Trophoblast cell (in vitro differentiated cells and primary cell): ENCODE data around the gene BRD2.
A peak's percentile ranks its signal among the peaks of the same experiment; 100 is the strongest.

Source experiments
- DNase-seq, 2 donors: peaks; one replicate each; pipeline ENCODE4 v3.0.0-alpha.2; 2016
- H2AFZ ChIP-seq: 2 replicates; pipeline ENCODE4 v1.6.1; 2013; ENCODE audit warnings: low read length, moderate library complexity, mild to moderate bottlenecking; ENCODE audit not compliant: insufficient read depth, poor library complexity
- H2AK5ac ChIP-seq: 2 replicates; pipeline ENCODE4 v1.6.1; 2013; ENCODE audit warnings: mild to moderate bottlenecking, low read length
- H2BK120ac ChIP-seq: 2 replicates; pipeline ENCODE4 v1.6.1; 2013; ENCODE audit warnings: low read length, mild to moderate bottlenecking, moderate library complexity; ENCODE audit not compliant: insufficient read depth, poor library complexity
- H2BK12ac ChIP-seq: 2 replicates; pipeline ENCODE4 v1.6.1; 2013; ENCODE audit warnings: mild to moderate bottlenecking, low read length, moderate library complexity
- H2BK5ac ChIP-seq: 2 replicates; pipeline ENCODE4 v1.6.1; 2013; ENCODE audit warnings: low read length, low read depth, moderate library complexity, mild to moderate bottlenecking; ENCODE audit not compliant: poor library complexity
- H3K14ac ChIP-seq: 2 replicates; pipeline ENCODE4 v1.6.1; 2013; ENCODE audit warnings: mild to moderate bottlenecking, low read length
- H3K18ac ChIP-seq: 2 replicates; pipeline ENCODE4 v1.6.1; 2013; ENCODE audit warnings: mild to moderate bottlenecking, low read length
- H3K23ac ChIP-seq: 2 replicates; pipeline ENCODE4 v1.6.1; 2013; ENCODE audit warnings: low read length
- H3K27ac ChIP-seq: 2 replicates; pipeline ENCODE4 v1.5.1; 2013; ENCODE audit warnings: low read depth, mild to moderate bottlenecking, inconsistent platforms, low read length, moderate library complexity
- H3K27me3 ChIP-seq: 2 replicates; pipeline ENCODE4 v1.6.1; 2013; ENCODE audit warnings: inconsistent platforms, mild to moderate bottlenecking, low read length, moderate library complexity; ENCODE audit not compliant: insufficient read depth
- H3K36me3 ChIP-seq, 2 experiments: 1 replicate in 1 of 2; 2 replicates in 1 of 2; pipeline ENCODE4 v1.6.1; 2013; ENCODE audit warnings: low read length in 2 of 2, mild to moderate bottlenecking in 2 of 2, moderate library complexity in 1 of 2; ENCODE audit not compliant: insufficient read depth in 2 of 2, control insufficient read depth in 1 of 2
- H3K4ac ChIP-seq: 2 replicates; pipeline ENCODE4 v1.6.1; 2013; ENCODE audit warnings: low read depth, mild to moderate bottlenecking, low read length, moderate library complexity
- H3K4me1 ChIP-seq, 2 experiments: 1 replicate in 1 of 2; 2 replicates in 1 of 2; pipeline ENCODE4 v1.6.1; 2013; ENCODE audit warnings: low read length in 2 of 2, mild to moderate bottlenecking in 2 of 2, moderate library complexity in 1 of 2; ENCODE audit not compliant: insufficient read depth in 2 of 2, control insufficient read depth in 1 of 2
- H3K4me2 ChIP-seq: 2 replicates; pipeline ENCODE4 v1.6.1; 2013; ENCODE audit warnings: inconsistent platforms, mild to moderate bottlenecking, low read length, moderate library complexity
- H3K4me3 ChIP-seq: 2 replicates; pipeline ENCODE4 v1.5.1; 2013; ENCODE audit warnings: mild to moderate bottlenecking, low read depth, low read length, inconsistent platforms
- H3K79me1 ChIP-seq: one replicate; pipeline ENCODE4 v1.6.1; 2013; ENCODE audit warnings: low read length
- H3K79me2 ChIP-seq: 2 replicates; pipeline ENCODE4 v1.6.1; 2013; ENCODE audit warnings: low read length, mild to moderate bottlenecking; ENCODE audit not compliant: control insufficient read depth, insufficient read depth, poor library complexity
- H3K9ac ChIP-seq: 2 replicates; pipeline ENCODE4 v1.6.1; 2013; ENCODE audit warnings: mild to moderate bottlenecking, low read length
- H3K9me3 ChIP-seq: 2 replicates; pipeline ENCODE4 v1.6.1; 2013; ENCODE audit warnings: low read depth, mild to moderate bottlenecking, control low read depth, inconsistent platforms, low read length; ENCODE audit not compliant: insufficient read depth
- H4K12ac ChIP-seq: 2 replicates; pipeline ENCODE4 v1.6.1; 2013; ENCODE audit warnings: low read depth, mild to moderate bottlenecking, low read length, moderate library complexity
- H4K8ac ChIP-seq: 2 replicates; pipeline ENCODE4 v1.6.1; 2013; ENCODE audit warnings: low read depth, mild to moderate bottlenecking, low read length, moderate library complexity
- H4K91ac ChIP-seq: one replicate; pipeline ENCODE4 v1.6.1; 2013; ENCODE audit warnings: low read depth, mild to moderate bottlenecking, low read length, moderate library complexity
- WGBS: extraction: QIAGEN DNeasy Blood & Tissue Kit; methylation state at CpG from one replicate; pipeline ENCODE4 v1.1.7; 2013; ENCODE audit warnings: missing lambda C conversion rate; ENCODE audit not compliant: insufficient read length, insufficient coverage; ENCODE audit errors: extremely low coverage; 5-methylcytosine and 5-hydroxymethylcytosine counted together

BRD2 gene

GRCh38 chr6:32932132-32932868, 36.1 kb upstream of the BRD2 start:
- Histone ChIP-seq H4K8ac (no peak overlapping the region), H3K18ac (no peak overlapping the region), H2BK12ac (no peak overlapping the region), H2AK5ac (no peak overlapping the region), H2AFZ (no peak overlapping the region), H3K27me3 (no peaks in the 10 kb centered on the region), H4K12ac (no peak overlapping the region), H3K4me2 (no peak overlapping the region), H3K23ac (no peak overlapping the region), H3K9me3 (no peaks in the 10 kb centered on the region), H3K27ac (no peak overlapping the region), H3K36me3 (no peaks in the 10 kb centered on the region), H2BK5ac (no peak overlapping the region), H2BK120ac (no peak overlapping the region), H3K79me2 (no peaks in the 10 kb centered on the region), H3K4me3 (no peak overlapping the region), H3K79me1 (no peaks in the 10 kb centered on the region), H4K91ac (no peak overlapping the region), H3K14ac (no peak overlapping the region), H3K4ac (no peak overlapping the region), H3K9ac (no peak overlapping the region), H3K4me1 (no peaks in the 10 kb centered on the region)
- no peak for DNase-seq
- WGBS: no CpG with 5 or more reads among the region's 7 CpGs

GRCh38 chr6:32933661-32934085, 34.7 kb upstream of the BRD2 start:
- Histone ChIP-seq H4K91ac (no peak overlapping the region), H3K27me3 (no peaks in the 10 kb centered on the region), H2BK12ac (no peak overlapping the region), H3K9me3 (no peaks in the 10 kb centered on the region), H3K27ac (no peak overlapping the region), H3K4me3 (no peak overlapping the region), H3K18ac (no peak overlapping the region), H3K36me3 (no peaks in the 10 kb centered on the region), H2AFZ (no peak overlapping the region), H3K4me2 (no peak overlapping the region), H2BK5ac (no peak overlapping the region), H2AK5ac (no peak overlapping the region), H3K79me2 (no peaks in the 10 kb centered on the region), H3K4me1 (no peaks in the 10 kb centered on the region), H3K4ac (no peak overlapping the region), H3K9ac (no peak overlapping the region), H3K79me1 (no peaks in the 10 kb centered on the region), H3K14ac (no peak overlapping the region), H3K23ac (no peak overlapping the region), H4K8ac (no peak overlapping the region), H4K12ac (no peak overlapping the region), H2BK120ac (no peak overlapping the region)
- WGBS: no CpG with 5 or more reads among the region's 3 CpGs
- DNase-seq: peak; percentile 66 to 85

- Histone ChIP-seq H3K14ac (no peak overlapping the region), H4K8ac (no peak overlapping the region), H4K12ac (no peak overlapping the region), H3K79me1 (no peaks in the 10 kb centered on the region), H4K91ac (no peak overlapping the region), H3K9me3 (no peaks in the 10 kb centered on the region), H3K4me2 (no peak overlapping the region), H2BK12ac (no peak overlapping the region), H3K27ac (no peak overlapping the region), H3K23ac (no peak overlapping the region), H2AFZ (no peak overlapping the region), H3K36me3 (no peaks in the 10 kb centered on the region), H3K4ac (no peak overlapping the region), H3K4me3 (no peak overlapping the region), H2AK5ac (no peak overlapping the region), H3K4me1 (no peaks in the 10 kb centered on the region), H3K9ac (no peak overlapping the region), H3K79me2 (no peaks in the 10 kb centered on the region), H3K27me3 (no peaks in the 10 kb centered on the region), H3K18ac (no peak overlapping the region), H2BK120ac (no peak overlapping the region), H2BK5ac (no peak overlapping the region)
- WGBS: no CpG with 5 or more reads among the region's 4 CpGs
- no peak for DNase-seq
Measured at GRCh38 chr6:32935551-32936238, 32.7 kb upstream of the BRD2 start.

- Histone ChIP-seq H3K9ac (no peak overlapping the region), H2AFZ (no peak overlapping the region), H3K79me2 (no peaks in the 10 kb centered on the region), H3K36me3 (no peaks in the 10 kb centered on the region), H3K79me1 (no peaks in the 10 kb centered on the region), H3K14ac (no peak overlapping the region), H3K27me3 (no peaks in the 10 kb centered on the region), H4K91ac (no peak overlapping the region), H3K4me2 (no peak overlapping the region), H3K23ac (no peak overlapping the region), H4K12ac (no peak overlapping the region), H2BK5ac (no peak overlapping the region), H3K27ac (no peak overlapping the region), H3K4ac (no peak overlapping the region), H3K18ac (no peak overlapping the region), H3K4me3 (no peak overlapping the region), H3K9me3 (no peaks in the 10 kb centered on the region), H2BK120ac (no peak overlapping the region), H2BK12ac (no peak overlapping the region), H4K8ac (no peak overlapping the region), H2AK5ac (no peak overlapping the region), H3K4me1 (no peaks in the 10 kb centered on the region)
- peak in 1 of 2 donors; percentile 13 for DNase-seq
- no CpG with 5 or more reads among the region's 12 CpGs for WGBS
Measured at GRCh38 chr6:32936239-32937152, 31.9 kb upstream of the BRD2 start.
